ENCODE results near the gene PPP1R15A. TPM values are rescaled to one million over a fixed set of nuclear protein-coding genes. Genes with fewer than 3 reads are reported as not detected.
A peak's percentile ranks its signal among the peaks of the same experiment; 100 is the strongest.
"Not testable (repeated sequence)": the region's sequence is repeated elsewhere in the genome, so short reads cannot be mapped to it uniquely, and the experiment has no call there.

Gene PPP1R15A
- total and polyA plus RNA-seq, 2 experiments from 2014 or later: 63.8 to 78.9 TPM

- H3K4me2 ChIP-seq (ENCODE audit: unreplicated experiment): no peak overlapping the region
- no peak overlapping the region for H2AFZ ChIP-seq
- in situ Hi-C loops (cut with MboI): no loop called here
- H3K79me2 ChIP-seq (ENCODE audit: insufficient read depth): peaks cover 36% of the 10 kb centered on the region
- H3K4me3 ChIP-seq: no peak overlapping the region
- WGBS, 2 experiments (ENCODE audit: low coverage in 1 of 2, low lambda C conversion rate in 2 of 2, missing lambda C conversion rate in 2 of 2): 88 to 92% methylated on average over 13 of the region's 13 CpGs
- no peak overlapping the region for H3K9ac ChIP-seq
- H3K27ac ChIP-seq: 0 out of 2 replicates have a peak overlapping the region, but pooled peaks have one; percentile 12
- H4K20me1 ChIP-seq (ENCODE audit: insufficient read depth): no peaks in the 10 kb centered on the region
- H3K36me3 ChIP-seq (ENCODE audit: low read depth): peaks cover 31% of the 10 kb centered on the region
- no peaks in the 10 kb centered on the region for H3K27me3 ChIP-seq (replicated peaks; ENCODE audit: insufficient read depth)
- no peaks in the 10 kb centered on the region for H3K9me3 ChIP-seq (ENCODE audit: low read depth)
- H3K4me1 ChIP-seq (ENCODE audit: insufficient read depth): peaks cover 14% of the 10 kb centered on the region
- TF ChIP-seq EZH2 (IDR thresholded peaks at IDR 0.05; ENCODE audit: insufficient read depth, poor library complexity, severe bottlenecking) (no peak), EZH2phosphoT487 (IDR thresholded peaks at IDR 0.05; ENCODE audit: insufficient read depth, low read depth) (no peak)
- H3K9me2 ChIP-seq (ENCODE audit: insufficient read depth): no peaks in the 10 kb centered on the region
- peaks cover 53% of the 10 kb centered on the region for H3F3A ChIP-seq (ENCODE audit: insufficient read depth)
- DNase-seq: no peak
These were observed 6.9 kb downstream of the PPP1R15A start for GRCh38 chr19:48879025-48879637.

GRCh38 chr19:48879696-48880095 lies 7.5 kb downstream of the PPP1R15A start:
- DNase-seq: not testable (repeated sequence)

GRCh38 chr19:48881741-48882657 lies 9.8 kb downstream of the PPP1R15A start:
- H3K9ac ChIP-seq: no peak overlapping the region
- in situ Hi-C loops (cut with MboI): no loop called here

More at GRCh38 chr19:48879696-48880095, 7.5 kb downstream of the PPP1R15A start:
- in situ Hi-C loops (cut with MboI); H2AFZ ChIP-seq; H3K27ac ChIP-seq; H3K9me3 ChIP-seq (ENCODE audit: low read depth); H3K4me2 ChIP-seq (ENCODE audit: unreplicated experiment); H3K27me3 ChIP-seq (replicated peaks; ENCODE audit: insufficient read depth); H3K9me2 ChIP-seq (ENCODE audit: insufficient read depth); H3K9ac ChIP-seq; H3K4me3 ChIP-seq; H4K20me1 ChIP-seq (ENCODE audit: insufficient read depth): not testable (repeated sequence)
- Histone ChIP-seq H3K36me3 (ENCODE audit: low read depth) (peaks cover 27% of the 10 kb centered on the region), H3F3A (ENCODE audit: insufficient read depth) (peaks cover 47% of the 10 kb centered on the region), H3K79me2 (ENCODE audit: insufficient read depth) (peaks cover 31% of the 10 kb centered on the region), H3K4me1 (ENCODE audit: insufficient read depth) (peaks cover 14% of the 10 kb centered on the region)
- 88 to 94% methylated on average over 9 of the region's 9 CpGs for WGBS, 2 experiments (ENCODE audit: low coverage in 1 of 2, low lambda C conversion rate in 2 of 2, missing lambda C conversion rate in 2 of 2)

GRCh38 chr19:48883726-48884125 lies 11.5 kb downstream of the PPP1R15A start:
- Histone ChIP-seq H3K9me3 (ENCODE audit: low read depth) (no peaks in the 10 kb centered on the region), H3K79me2 (ENCODE audit: insufficient read depth) (no peaks in the 10 kb centered on the region), H3K27ac (no peak overlapping the region), H3K4me2 (ENCODE audit: unreplicated experiment) (no peak overlapping the region), H3K4me3 (no peak overlapping the region), H3K36me3 (ENCODE audit: low read depth) (no peaks in the 10 kb centered on the region), H3K9ac (no peak overlapping the region), H3K4me1 (ENCODE audit: insufficient read depth) (no peaks in the 10 kb centered on the region), H3F3A (ENCODE audit: insufficient read depth) (peaks cover 18% of the 10 kb centered on the region), H3K27me3 (replicated peaks; ENCODE audit: insufficient read depth) (no peaks in the 10 kb centered on the region), H2AFZ (no peak overlapping the region), H3K9me2 (ENCODE audit: insufficient read depth) (no peaks in the 10 kb centered on the region), H4K20me1 (ENCODE audit: insufficient read depth) (no peaks in the 10 kb centered on the region)
- in situ Hi-C loops (cut with MboI): no loop called here
- 95 to 96% methylated on average over 7 of the region's 7 CpGs for WGBS, 2 experiments (ENCODE audit: low coverage in 1 of 2, low lambda C conversion rate in 2 of 2, missing lambda C conversion rate in 2 of 2)
- no peak for DNase-seq
- TF ChIP-seq EZH2phosphoT487 (IDR thresholded peaks at IDR 0.05; ENCODE audit: insufficient read depth, low read depth) (no peak), EZH2 (IDR thresholded peaks at IDR 0.05; ENCODE audit: insufficient read depth, poor library complexity, severe bottlenecking) (no peak)

More at GRCh38 chr19:48881741-48882657, 9.8 kb downstream of the PPP1R15A start:
- H3F3A ChIP-seq (ENCODE audit: insufficient read depth): peaks cover 34% of the 10 kb centered on the region
- TF ChIP-seq EZH2phosphoT487 (IDR thresholded peaks at IDR 0.05; ENCODE audit: insufficient read depth, low read depth) (no peak), EZH2 (IDR thresholded peaks at IDR 0.05; ENCODE audit: insufficient read depth, poor library complexity, severe bottlenecking) (no peak)
- no peak overlapping the region for H2AFZ ChIP-seq
- H3K4me1 ChIP-seq (ENCODE audit: insufficient read depth): no peaks in the 10 kb centered on the region; the same call in 1 of the 2 replicates
- H3K9me2 ChIP-seq (ENCODE audit: insufficient read depth): no peaks in the 10 kb centered on the region
- H3K79me2 ChIP-seq (ENCODE audit: insufficient read depth): peaks cover 10% of the 10 kb centered on the region; the same call in 1 of the 2 replicates
- no peak overlapping the region for H3K27ac ChIP-seq
- no peak overlapping the region for H3K4me3 ChIP-seq
- H3K36me3 ChIP-seq (ENCODE audit: low read depth): peaks cover 8% of the 10 kb centered on the region
- H3K4me2 ChIP-seq (ENCODE audit: unreplicated experiment): no peak overlapping the region
- H3K9me3 ChIP-seq (ENCODE audit: low read depth): no peaks in the 10 kb centered on the region
- no peaks in the 10 kb centered on the region for H3K27me3 ChIP-seq (replicated peaks; ENCODE audit: insufficient read depth)
- peak; percentile 50 for DNase-seq
- 78 to 80% methylated on average over 30 of the region's 30 CpGs for WGBS, 2 experiments (ENCODE audit: low coverage in 1 of 2, low lambda C conversion rate in 2 of 2, missing lambda C conversion rate in 2 of 2)
- H4K20me1 ChIP-seq (ENCODE audit: insufficient read depth): no peaks in the 10 kb centered on the region

Measured in GM23248 (cell line).